Neural cell (in vitro differentiated cells): ENCODE data around the gene SPINK6. TPM values are rescaled to one million over a fixed set of nuclear protein-coding genes. Genes with fewer than 3 reads are reported as not detected.

Experiments
- H2AFZ ChIP-seq: fragments of 200-600, 300-800 bp; sonication (generic), shearing (Covaris generic); 2 replicates; pipeline ENCODE4 v1.6.0; 2014; ENCODE audit warnings: low read depth, mild to moderate bottlenecking, antibody characterized with exemption, low read length, moderate library complexity
- H3F3A ChIP-seq: fragments of 200-600 bp; shearing (Covaris generic); 2 replicates; pipeline ENCODE4 v1.6.1; 2016; ENCODE audit warnings: mild to moderate bottlenecking, moderate library complexity, mixed read lengths, antibody characterized with exemption, low read length; ENCODE audit not compliant: insufficient read depth, poor library complexity, severe bottlenecking
- H3K27ac ChIP-seq: fragments of 200-600, 300-800 bp; sonication (generic), shearing (Covaris generic); 2 replicates; pipeline ENCODE4 v1.5.1; 2014; ENCODE audit warnings: mild to moderate bottlenecking, low read length, moderate library complexity
- H3K27me3 ChIP-seq: fragments of 300-800, 200-600 bp; sonication (generic), shearing (Covaris generic); 2 replicates; pipeline ENCODE4 v1.6.0; 2014; ENCODE audit warnings: mild to moderate bottlenecking, low read depth, low read length, moderate library complexity; ENCODE audit not compliant: insufficient read depth
- H3K36me3 ChIP-seq: fragments of 300-800, 200-600 bp; sonication (generic), shearing (Covaris generic); 2 replicates; pipeline ENCODE4 v1.5.1; 2014; ENCODE audit warnings: mild to moderate bottlenecking, antibody characterized with exemption, low read length, moderate library complexity; ENCODE audit not compliant: insufficient read depth
- H3K4me2 ChIP-seq: fragments of 300-800, 200-600 bp; sonication (generic), shearing (Covaris generic); 2 replicates; pipeline ENCODE4 v1.6.0; 2014; ENCODE audit warnings: mild to moderate bottlenecking, low read length
- H3K4me3 ChIP-seq: fragments of 300-800, 200-600 bp; sonication (generic), shearing (Covaris generic); 2 replicates; pipeline ENCODE4 v1.5.1; 2014; ENCODE audit warnings: mild to moderate bottlenecking, low read length, moderate library complexity
- H3K79me2 ChIP-seq: fragments of 200-600 bp; shearing (Covaris generic); replicated peaks from 2 replicates; pipeline ENCODE4 v1.6.0; 2014; ENCODE audit warnings: mild to moderate bottlenecking, low read length, moderate library complexity; ENCODE audit not compliant: insufficient read depth
- H3K9ac ChIP-seq: fragments of 300-800, 200-600 bp; sonication (generic), shearing (Covaris generic); 2 replicates; pipeline ENCODE4 v1.6.1; 2016; ENCODE audit warnings: mild to moderate bottlenecking, low read length, mixed read lengths
- H3K9me2 ChIP-seq: fragments of 200-600 bp; shearing (Covaris generic); 2 replicates; pipeline ENCODE4 v1.6.1; 2016; ENCODE audit warnings: mild to moderate bottlenecking, low read length, mixed read lengths; ENCODE audit not compliant: insufficient read depth
- H3K9me3 ChIP-seq: fragments of 200-600, 300-800 bp; sonication (generic), shearing (Covaris generic); 2 replicates; pipeline ENCODE4 v1.6.1; 2016; ENCODE audit warnings: mild to moderate bottlenecking, mixed run types, low read length, moderate library complexity, mixed read lengths
- H4K20me1 ChIP-seq: fragments of 200-600 bp; shearing (Covaris generic); 2 replicates; pipeline ENCODE4 v1.6.1; 2016; ENCODE audit warnings: mild to moderate bottlenecking, mixed run types; ENCODE audit not compliant: insufficient read depth
- CTCF ChIP-seq: fragments of 450-650 bp; IDR thresholded peaks from 2 replicates; pipeline ENCODE4 v1.5.1; 2014; ENCODE audit warnings: antibody characterized with exemption, mild to moderate bottlenecking, moderate library complexity; ENCODE audit not compliant: poor library complexity, severe bottlenecking
- EP300 ChIP-seq: fragments of 450-650 bp; conservative IDR thresholded peaks from 2 replicates; pipeline ENCODE4 v1.6.1; 2014; ENCODE audit warnings: antibody characterized with exemption, mild to moderate bottlenecking, moderate library complexity; ENCODE audit not compliant: poor library complexity, severe bottlenecking
- EZH2 ChIP-seq: fragments of 200-600, 300-800 bp; shearing (Covaris generic), sonication (generic); IDR thresholded peaks from 2 replicates; pipeline ENCODE4 v1.6.1; 2014; ENCODE audit warnings: antibody characterized with exemption, low read length, borderline replicate concordance, mild to moderate bottlenecking; ENCODE audit not compliant: insufficient read depth, poor library complexity, severe bottlenecking
- MXI1 ChIP-seq: fragments of 450-650 bp; conservative IDR thresholded peaks from 2 replicates; pipeline ENCODE4 v1.6.1; 2014; ENCODE audit warnings: antibody characterized with exemption, mild to moderate bottlenecking; ENCODE audit not compliant: poor library complexity, severe bottlenecking
- POLR2AphosphoS5 ChIP-seq: IDR thresholded peaks from 2 replicates; pipeline ENCODE4 v1.6.1; 2012
- RAD21 ChIP-seq: fragments of 450-650 bp; conservative IDR thresholded peaks from 2 replicates; pipeline ENCODE4 v1.6.1; 2014; ENCODE audit warnings: antibody characterized with exemption, mild to moderate bottlenecking, moderate library complexity
- REST ChIP-seq: IDR thresholded peaks from 2 replicates; pipeline ENCODE4 v1.6.1; 2012; ENCODE audit warnings: borderline replicate concordance
- SMC3 ChIP-seq: fragments of 450-650 bp; conservative IDR thresholded peaks from 2 replicates; pipeline ENCODE4 v1.6.1; 2014; ENCODE audit warnings: antibody characterized with exemption, mild to moderate bottlenecking, moderate library complexity; ENCODE audit not compliant: poor library complexity
- TAF1 ChIP-seq: IDR thresholded peaks from 2 replicates; pipeline ENCODE4 v1.6.1; 2012; ENCODE audit warnings: low read depth
- polyA plus RNA-seq: library from polyadenylated mRNA; depleted of rRNA; stranded (reverse); fragments of >200 nt; gene quantifications from 2 replicates; pipeline ENCODE4 v1.2.3, GENCODE V29; 2014

SPINK6 gene
- polyA plus RNA-seq, 1 donor from 2014 or later: not detected

GRCh38 chr5:148186248-148187003 lies 16.4 kb upstream of the SPINK6 start:
- Histone ChIP-seq H3F3A (no peaks in the 10 kb centered on the region), H3K4me2 (no peak overlapping the region), H4K20me1 (no peaks in the 10 kb centered on the region), H3K36me3 (no peaks in the 10 kb centered on the region), H3K9ac (no peak overlapping the region), H3K27me3 (no peaks in the 10 kb centered on the region), H3K4me3 (no peak overlapping the region), H3K79me2 (no peaks in the 10 kb centered on the region), H3K9me2 (no peaks in the 10 kb centered on the region), H3K9me3 (no peaks in the 10 kb centered on the region), H2AFZ (no peak overlapping the region), H3K27ac (no peak overlapping the region)
- TF ChIP-seq CTCF (no peak), SMC3 (no peak), TAF1 (no peak), EZH2 (no peak), REST (no peak), POLR2AphosphoS5 (no peak), RAD21 (no peak), MXI1 (no peak), EP300 (no peak)

GRCh38 chr5:148191010-148191409 lies 11.8 kb upstream of the SPINK6 start:
- H3K9me2 ChIP-seq: no peaks in the 10 kb centered on the region
- no peaks in the 10 kb centered on the region for H3K36me3 ChIP-seq
- H3K9me3 ChIP-seq: no peaks in the 10 kb centered on the region
- H3F3A ChIP-seq: no peaks in the 10 kb centered on the region
- no peak overlapping the region for H3K4me3 ChIP-seq
- no peak overlapping the region for H3K27ac ChIP-seq
- no peaks in the 10 kb centered on the region for H3K27me3 ChIP-seq
- H3K79me2 ChIP-seq: no peaks in the 10 kb centered on the region
- no peaks in the 10 kb centered on the region for H4K20me1 ChIP-seq
- no peak overlapping the region for H2AFZ ChIP-seq
- H3K4me2 ChIP-seq: no peak overlapping the region
- TF ChIP-seq EZH2 (no peak), TAF1 (no peak), RAD21 (no peak), REST (no peak), EP300 (no peak), CTCF (no peak), SMC3 (no peak), POLR2AphosphoS5 (no peak)
- H3K9ac ChIP-seq: no peak overlapping the region
